Activated T-helper 2 cell treated with anti-CD3 and anti-CD28 coated beads, Interferon-gamma antibody, Interleukin-2, Interleukin-4, amounts not matched to agents 10 μg/mL and 5 μg/mL and 100 μg/mL, durations not matched to agents 14 hours and 24 hours and 36 hours (primary cell): Measurements from ENCODE around the gene PVR. TPM values are rescaled to one million over a fixed set of nuclear protein-coding genes. Genes with fewer than 3 reads are reported as not detected.
"Not testable (repeated sequence)": the region's sequence is repeated elsewhere in the genome, so short reads cannot be mapped to it uniquely, and the experiment has no call there.

ENCODE experiments used
- DNase-seq: peaks from one replicate; pipeline ENCODE4 v3.0.0; 2021; ENCODE audit warnings: low spot score
- H3K27ac Mint-ChIP-seq: one replicate; pipeline ENCODE4 v1.8.0; 2021; ENCODE audit warnings: mixed read lengths
- H3K27me3 Mint-ChIP-seq: one replicate; pipeline ENCODE4 v1.8.0; 2021; ENCODE audit warnings: low read depth, mixed read lengths
- H3K36me3 Mint-ChIP-seq: one replicate; pipeline ENCODE4 v1.8.0; 2021; ENCODE audit warnings: low read depth, mixed read lengths
- H3K4me1 Mint-ChIP-seq: one replicate; pipeline ENCODE4 v1.8.0; 2021; ENCODE audit warnings: low read depth, mixed read lengths
- H3K4me3 Mint-ChIP-seq: one replicate; pipeline ENCODE4 v1.8.0; 2021; ENCODE audit warnings: low read depth, mild to moderate bottlenecking, moderate library complexity, mixed read lengths
- H3K9me3 Mint-ChIP-seq: one replicate; pipeline ENCODE4 v1.8.0; 2021; ENCODE audit warnings: mixed read lengths
- intact Hi-C: fragments of 100-400 bp; cut with micrococcal nuclease; formaldehyde crosslinking; loops from one replicate; pipeline ENCODE4 v1.15.1; 2023
- total RNA-seq: library from RNA; stranded (reverse); gene quantifications from 2 replicates; pipeline ENCODE4 v1.2.3, GENCODE V29; 2022

PVR gene
- total RNA-seq, 1 donor from 2014 or later: 24.5 TPM

DNA sequence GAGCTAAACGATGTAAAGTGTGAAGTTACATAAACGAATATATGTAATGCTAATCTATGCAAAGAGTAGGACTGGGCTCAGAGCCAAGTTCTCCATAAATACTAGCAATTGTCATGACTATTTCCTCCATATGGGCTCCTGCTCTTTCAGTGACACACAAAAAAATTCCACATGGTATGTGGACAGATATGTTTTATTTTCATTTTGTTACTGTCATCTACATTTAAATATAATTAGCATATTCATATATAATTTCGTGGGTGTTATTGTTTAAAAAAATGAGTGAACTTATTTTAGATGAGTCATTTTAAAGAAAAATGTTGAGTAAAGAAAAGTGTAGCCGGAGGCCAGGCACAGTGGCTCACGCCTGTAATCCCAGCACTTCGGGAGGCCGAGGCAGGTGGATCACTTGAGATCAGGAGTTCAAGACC is 35.3 kb upstream of the PVR start:
- intact Hi-C loops: no loop called here
- no peak for DNase-seq
- Mint-ChIP-seq H3K36me3 (no peaks in the 10 kb centered on the region), H3K4me1 (peaks cover 2% of the 10 kb centered on the region), H3K27me3 (no peaks in the 10 kb centered on the region), H3K9me3 (peaks cover 5% of the 10 kb centered on the region), H3K4me3 (no peak overlapping the region), H3K27ac (no peak overlapping the region)

- intact Hi-C loops: no loop called here
- no peak for DNase-seq
- H3K4me1 Mint-ChIP-seq: peaks cover 2% of the 10 kb centered on the region
- H3K36me3 Mint-ChIP-seq: no peaks in the 10 kb centered on the region
- no peaks in the 10 kb centered on the region for H3K27me3 Mint-ChIP-seq
- H3K27ac Mint-ChIP-seq: no peak overlapping the region
- no peak overlapping the region for H3K4me3 Mint-ChIP-seq
- peaks cover 5% of the 10 kb centered on the region for H3K9me3 Mint-ChIP-seq
Observed at GRCh38 chr19:44609219-44609618, 34.5 kb upstream of the PVR start.

- DNase-seq, H3K27ac Mint-ChIP-seq, H3K36me3 Mint-ChIP-seq, H3K4me1 Mint-ChIP-seq, H3K27me3 Mint-ChIP-seq, intact Hi-C loops, H3K9me3 Mint-ChIP-seq, H3K4me3 Mint-ChIP-seq: not testable (repeated sequence)
Observed at GRCh38 chr19:44610497-44610896, 33.2 kb upstream of the PVR start.

GRCh38 chr19:44611812-44612295 is 31.9 kb upstream of the PVR start:
- intact Hi-C loops: no loop called here

GRCh38 chr19:44613295-44614178 is 30.2 kb upstream of the PVR start, which contains the start of gene IGSF23:
IGSF23 (plus strand) TSS chr19:44613563; CDS start chr19:44613646, 83 bp downstream.
- Mint-ChIP-seq H3K27ac (no peak within 1 kb of the TSS), H3K36me3 (no peaks in the 10 kb centered on the region), H3K9me3 (no peaks in the 10 kb centered on the region), H3K4me1 (no peaks in the 10 kb centered on the region), H3K4me3 (no peak within 1 kb of the TSS), H3K27me3 (no peaks in the 10 kb centered on the region)
- no peak for DNase-seq
- intact Hi-C loops: no loop called here

More at GRCh38 chr19:44611812-44612295, 31.9 kb upstream of the PVR start:
- no peak for DNase-seq
- Mint-ChIP-seq H3K27ac (no peak overlapping the region), H3K27me3 (no peaks in the 10 kb centered on the region), H3K9me3 (peaks cover 5% of the 10 kb centered on the region), H3K4me1 (peaks cover 2% of the 10 kb centered on the region), H3K36me3 (no peaks in the 10 kb centered on the region), H3K4me3 (no peak overlapping the region)

DNA sequence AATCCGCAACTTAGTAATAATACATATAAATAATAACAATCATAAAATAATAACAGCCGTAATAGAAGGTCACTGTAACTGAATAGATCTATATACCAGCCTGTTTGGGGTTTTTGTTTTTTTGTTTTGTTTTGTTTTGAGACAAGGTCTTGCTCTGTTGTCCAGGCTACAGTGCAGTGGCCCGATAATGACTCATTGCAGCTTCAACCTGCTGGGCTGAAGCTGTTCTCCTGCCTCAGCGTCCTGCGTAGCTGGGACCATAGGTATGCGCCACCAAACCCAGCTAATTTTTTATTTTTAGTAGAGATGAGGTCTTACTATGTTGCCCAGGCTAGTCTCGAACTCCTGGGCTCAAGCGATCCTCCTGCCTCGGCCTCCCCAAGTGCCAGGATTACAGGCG is 29.4 kb upstream of the PVR start:
- H3K4me1 Mint-ChIP-seq: no peaks in the 10 kb centered on the region
- H3K4me3 Mint-ChIP-seq: no peak overlapping the region
- H3K36me3 Mint-ChIP-seq: no peaks in the 10 kb centered on the region
- no peak for DNase-seq
- intact Hi-C loops: no loop called here
- H3K9me3 Mint-ChIP-seq: no peaks in the 10 kb centered on the region
- H3K27ac Mint-ChIP-seq: no peak overlapping the region
- H3K27me3 Mint-ChIP-seq: no peaks in the 10 kb centered on the region

GRCh38 chr19:44615863-44616247 is 27.9 kb upstream of the PVR start:
- DNase-seq: no peak
- H3K4me3 Mint-ChIP-seq: no peak overlapping the region
- H3K36me3 Mint-ChIP-seq: no peaks in the 10 kb centered on the region
- intact Hi-C loops: no loop called here
- no peak overlapping the region for H3K27ac Mint-ChIP-seq
- H3K27me3 Mint-ChIP-seq: no peaks in the 10 kb centered on the region
- H3K4me1 Mint-ChIP-seq: no peaks in the 10 kb centered on the region
- no peaks in the 10 kb centered on the region for H3K9me3 Mint-ChIP-seq

DNA sequence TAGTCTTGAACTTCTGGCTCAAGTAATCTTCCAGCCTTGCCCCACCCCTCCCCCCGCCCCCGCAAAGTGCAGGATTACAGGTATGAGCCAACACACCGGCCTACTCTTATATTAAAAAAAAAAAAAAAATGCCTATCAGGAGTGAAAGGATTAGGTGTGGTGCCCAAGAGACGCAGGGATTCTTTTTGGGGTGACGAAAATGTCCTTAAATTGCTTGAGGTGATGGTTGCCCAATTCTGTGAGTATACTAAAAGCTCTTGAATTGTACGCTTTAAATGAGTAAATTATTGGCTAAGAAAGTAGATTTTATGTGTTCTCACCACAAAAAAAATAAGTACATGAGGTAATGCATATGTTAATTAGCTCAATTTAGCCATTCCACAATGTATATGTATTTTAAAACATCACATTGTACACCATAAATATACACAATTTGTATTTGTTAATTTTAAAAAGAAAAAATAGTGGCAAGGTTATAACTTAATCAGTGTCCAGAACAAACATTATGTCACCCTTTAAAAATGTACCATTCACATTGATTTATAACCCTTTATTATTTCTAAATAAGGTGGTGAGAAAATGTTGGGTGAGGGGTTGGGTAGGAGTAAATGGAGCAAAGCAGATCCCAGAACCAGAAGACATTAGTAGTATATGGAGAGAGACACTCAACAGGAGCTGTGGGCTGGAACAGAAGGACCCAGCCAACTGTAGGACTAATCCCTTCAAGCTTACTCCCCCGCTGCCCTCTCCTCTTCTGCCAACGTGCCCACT is 26.4 kb upstream of the PVR start:
- DNase-seq: no peak
- Mint-ChIP-seq H3K9me3 (no peaks in the 10 kb centered on the region), H3K4me1 (no peaks in the 10 kb centered on the region), H3K27me3 (no peaks in the 10 kb centered on the region), H3K4me3 (no peak overlapping the region), H3K27ac (no peak overlapping the region), H3K36me3 (no peaks in the 10 kb centered on the region)
- intact Hi-C loops: no loop called here

- DNase-seq: no peak
- no peaks in the 10 kb centered on the region for H3K36me3 Mint-ChIP-seq
- H3K27me3 Mint-ChIP-seq: no peaks in the 10 kb centered on the region
- intact Hi-C loops: no loop called here
- no peaks in the 10 kb centered on the region for H3K9me3 Mint-ChIP-seq
- H3K4me3 Mint-ChIP-seq: no peak overlapping the region
- H3K4me1 Mint-ChIP-seq: no peaks in the 10 kb centered on the region
- H3K27ac Mint-ChIP-seq: no peak overlapping the region
Observed at GRCh38 chr19:44618640-44619357, 24.9 kb upstream of the PVR start.

DNA sequence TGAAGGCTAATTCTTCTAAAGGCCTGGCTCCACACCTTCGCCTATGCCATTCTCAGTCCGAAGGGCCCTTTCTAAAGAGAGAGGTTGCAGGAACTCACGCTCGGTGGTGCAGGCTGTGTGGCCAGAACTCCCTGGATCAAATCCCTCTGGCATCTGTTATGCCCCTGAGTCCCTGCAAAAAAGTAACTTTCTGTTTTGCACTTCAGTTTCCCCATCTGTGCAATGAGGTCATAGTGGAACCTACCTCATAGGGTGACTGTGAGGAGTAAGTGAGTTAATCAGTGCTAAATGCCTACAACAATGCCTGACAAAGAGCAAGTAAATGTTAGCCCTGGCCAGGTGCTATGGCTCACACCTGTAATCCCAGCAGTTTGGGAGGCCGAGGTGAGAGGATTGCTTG is 23.0 kb upstream of the PVR start:
- Mint-ChIP-seq H3K27me3 (no peaks in the 10 kb centered on the region), H3K9me3 (no peaks in the 10 kb centered on the region), H3K27ac (no peak overlapping the region), H3K36me3 (no peaks in the 10 kb centered on the region), H3K4me1 (no peaks in the 10 kb centered on the region), H3K4me3 (no peak overlapping the region)
- DNase-seq: no peak
- intact Hi-C loops: no loop called here

- H3K9me3 Mint-ChIP-seq: no peaks in the 10 kb centered on the region
- intact Hi-C loops: no loop called here
- no peak overlapping the region for H3K27ac Mint-ChIP-seq
- H3K4me3 Mint-ChIP-seq: no peak overlapping the region
- no peak for DNase-seq
- H3K36me3 Mint-ChIP-seq: no peaks in the 10 kb centered on the region
- no peaks in the 10 kb centered on the region for H3K4me1 Mint-ChIP-seq
- H3K27me3 Mint-ChIP-seq: no peaks in the 10 kb centered on the region
Observed at GRCh38 chr19:44621367-44621766, 22.3 kb upstream of the PVR start.

GRCh38 chr19:44623080-44623479 is 20.6 kb upstream of the PVR start:
- Mint-ChIP-seq H3K4me3 (no peak overlapping the region), H3K9me3 (no peaks in the 10 kb centered on the region), H3K36me3 (no peaks in the 10 kb centered on the region), H3K4me1 (no peaks in the 10 kb centered on the region), H3K27me3 (no peaks in the 10 kb centered on the region), H3K27ac (no peak overlapping the region)
- no peak for DNase-seq
- intact Hi-C loops: no loop called here
